HPDE6-E6E7 (cell line): ENCODE data around the gene PRF1.
"Not testable (repeated sequence)": the region's sequence is repeated elsewhere in the genome, so short reads cannot be mapped to it uniquely, and the experiment has no call there.

Source experiments
- DNase-seq: peaks from one replicate; pipeline ENCODE4 v3.0.0; 2011; ENCODE audit warnings: missing footprints; ENCODE audit errors: extremely low spot score

PRF1 gene

DNA sequence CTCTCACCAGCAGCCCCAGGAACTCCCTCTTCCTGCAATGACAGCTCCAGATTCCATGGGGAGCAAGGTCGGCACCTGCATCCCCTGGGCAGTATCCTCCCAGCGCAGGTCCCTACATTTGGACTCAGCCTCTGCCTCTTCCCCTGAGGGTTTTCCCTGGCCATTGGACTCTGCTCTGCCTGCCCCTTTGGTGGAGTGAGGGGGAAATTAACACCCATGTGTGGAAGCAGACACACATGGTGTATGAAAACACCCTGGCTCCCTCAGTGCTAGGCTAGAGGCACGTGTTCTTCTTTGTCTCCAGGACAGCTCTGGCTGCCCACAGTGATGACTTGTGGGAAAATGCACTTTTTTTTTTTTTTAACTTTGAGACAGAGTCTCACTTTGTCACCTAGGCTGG is 8.4 kb downstream of the PRF1 start:
- no peak for DNase-seq

DNA sequence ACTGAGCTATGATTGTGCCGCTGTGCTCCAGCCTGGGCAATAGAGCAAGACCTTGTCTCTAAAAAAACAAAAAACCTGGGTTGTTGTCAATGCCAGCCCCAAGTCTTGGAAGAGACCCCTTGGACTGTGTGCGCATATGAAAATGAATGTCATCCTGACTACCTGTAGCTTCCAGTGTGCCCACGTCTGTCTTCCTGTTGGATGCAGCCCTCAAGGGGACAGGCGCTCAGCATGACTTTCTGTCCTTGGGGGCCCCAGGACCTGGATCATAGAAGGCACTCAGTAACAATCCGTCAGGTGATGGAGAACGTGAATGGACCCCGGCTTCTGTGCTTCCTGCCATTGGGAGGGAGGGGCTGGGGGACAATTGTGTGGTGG is 9.0 kb downstream of the PRF1 start:
- no peak for DNase-seq

GRCh38 chr10:70592746-70593512 is 9.6 kb downstream of the PRF1 start:
- DNase-seq, result no peak

- DNase-seq, result no peak
Measured at GRCh38 chr10:70592186-70592735, 10.3 kb downstream of the PRF1 start.

GRCh38 chr10:70590655-70591416 is 11.7 kb downstream of the PRF1 start:
- DNase-seq, result no peak

GRCh38 chr10:70589762-70590654 is 12.5 kb downstream of the PRF1 start:
- no peak for DNase-seq

- no peak for DNase-seq
Measured at GRCh38 chr10:70588859-70589570, 13.5 kb downstream of the PRF1 start.

DNA sequence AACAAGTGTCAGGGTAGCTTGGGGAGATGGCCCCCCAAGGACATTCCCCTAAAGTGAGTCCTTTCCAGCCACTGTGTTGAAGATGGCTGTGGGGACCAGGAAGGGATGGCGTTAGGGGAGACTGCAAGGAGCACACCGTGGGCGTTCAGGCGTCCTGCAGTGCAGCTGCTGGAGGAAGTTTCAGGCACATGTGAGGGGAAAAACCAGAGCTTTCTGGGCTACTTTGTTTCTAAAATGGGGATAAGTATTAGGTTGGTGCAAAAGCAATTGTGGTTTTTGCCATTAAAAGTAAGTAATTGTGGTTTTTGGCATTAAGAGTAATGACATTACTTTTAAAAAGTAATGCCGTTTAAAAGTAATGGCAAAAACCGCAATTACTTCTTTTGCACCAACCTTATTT is 14.3 kb downstream of the PRF1 start:
- DNase-seq, result no peak

DNA sequence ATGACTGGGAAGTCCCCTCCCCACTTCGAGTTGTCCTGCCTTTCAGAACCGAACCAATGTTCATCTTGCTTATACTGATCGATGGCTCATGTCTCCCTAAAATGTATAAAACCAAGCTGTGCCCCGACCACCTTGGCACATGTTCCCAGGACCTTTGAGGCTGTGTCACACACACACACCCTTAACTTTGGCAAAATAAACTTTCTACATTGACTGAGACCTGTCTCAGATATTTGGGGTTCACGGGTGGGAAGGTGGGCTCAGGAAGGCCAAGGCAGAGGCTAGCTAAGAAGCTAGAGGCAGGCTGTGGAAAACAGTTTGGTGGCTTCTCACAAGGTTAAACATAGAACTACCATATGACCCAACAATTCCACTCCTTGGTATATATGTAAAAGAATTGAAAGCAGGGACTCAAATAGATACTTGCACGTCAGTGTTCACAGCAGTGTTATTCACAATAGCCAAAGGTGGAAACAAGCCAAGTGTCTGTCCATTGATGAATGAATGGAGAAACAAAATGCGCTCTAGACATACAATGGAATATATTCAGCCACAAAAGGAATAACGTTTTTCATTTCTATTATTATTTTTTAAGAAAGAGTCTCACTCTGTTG is 15.4 kb downstream of the PRF1 start:
- no peak for DNase-seq

DNA sequence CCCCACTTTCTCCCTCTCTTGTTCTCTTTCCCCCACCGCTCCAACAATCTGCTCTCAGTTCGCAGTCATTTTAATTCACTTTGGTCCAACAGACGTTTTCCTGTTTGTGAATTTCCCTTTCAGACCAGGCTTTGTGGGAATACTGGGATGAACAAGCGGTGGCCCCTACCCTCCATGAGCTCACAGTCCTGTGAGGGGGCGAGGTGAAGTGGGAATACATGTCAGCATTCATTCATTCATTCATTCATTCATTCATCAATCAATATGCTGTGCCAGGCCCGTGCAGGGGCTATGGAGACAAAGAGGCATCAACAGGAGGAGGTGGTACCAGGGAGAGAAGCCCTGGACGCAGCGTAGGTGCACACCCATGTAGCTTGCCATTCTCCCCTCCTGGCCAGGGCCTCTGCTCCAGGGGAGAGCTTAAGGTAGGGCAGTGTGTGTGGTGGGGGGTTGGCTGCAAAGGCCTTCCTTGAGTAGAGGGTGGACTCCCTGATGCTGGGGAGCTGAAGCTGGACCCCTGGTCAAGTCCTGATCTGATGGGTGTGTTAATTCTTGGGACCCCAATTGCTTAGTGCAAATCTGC is 16.1 kb downstream of the PRF1 start:
- no peak for DNase-seq

DNA sequence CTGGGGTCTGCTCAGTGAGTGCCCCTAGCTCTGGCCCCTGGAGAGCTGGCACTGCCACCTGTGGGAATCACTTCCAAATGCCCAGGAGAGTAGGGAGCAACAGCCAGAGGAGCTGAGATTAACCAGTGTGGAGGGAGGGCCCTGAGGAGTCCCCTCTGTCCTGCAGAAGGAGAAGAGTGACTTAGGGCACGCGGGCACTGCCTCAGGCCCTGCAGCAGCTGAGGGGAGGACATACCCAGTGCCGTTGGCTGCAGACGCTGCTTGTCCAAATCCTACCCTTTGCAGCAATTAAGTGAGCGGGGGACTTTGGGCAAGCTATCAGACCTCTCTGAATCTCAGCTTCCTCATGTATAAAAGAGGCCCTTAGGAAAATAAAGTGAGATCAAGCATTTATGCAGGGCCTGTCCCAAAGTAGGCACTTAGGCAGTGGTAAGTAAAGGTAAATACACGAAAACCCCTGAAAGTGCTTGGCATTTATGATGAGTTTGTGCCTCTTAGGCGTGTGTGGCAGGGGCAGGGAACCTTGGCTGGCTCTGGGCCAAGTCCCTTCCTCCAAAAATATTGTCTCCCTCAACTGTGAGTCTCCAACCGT is 16.9 kb downstream of the PRF1 start:
- DNase-seq, result no peak

GRCh38 chr10:70584909-70585544 is 17.5 kb downstream of the PRF1 start:
- no peak for DNase-seq

GRCh38 chr10:70584366-70584765 is 18.2 kb downstream of the PRF1 start:
- no peak for DNase-seq

GRCh38 chr10:70583669-70584037 is 18.9 kb downstream of the PRF1 start:
- no peak for DNase-seq

- DNase-seq, result no peak
Measured at GRCh38 chr10:70582793-70583668, 19.5 kb downstream of the PRF1 start.

GRCh38 chr10:70581176-70581575 is 21.4 kb downstream of the PRF1 start:
- DNase-seq, result not testable (repeated sequence)

GRCh38 chr10:70579234-70580002 is 23.1 kb downstream of the PRF1 start:
- no peak for DNase-seq
